NB4 (cell line): Measurements from ENCODE around the gene DCD.

Experiments
- DNase-seq: peaks from one replicate; pipeline ENCODE4 v3.0.0; 2010; ENCODE audit warnings: low read depth
- H3K4me3 ChIP-seq: one replicate; pipeline ENCODE4 v1.5.1; 2011; ENCODE audit warnings: mild to moderate bottlenecking, low read depth, low read length, moderate library complexity
- MAX ChIP-seq: IDR thresholded peaks from 2 replicates; pipeline ENCODE4 v1.6.1; 2011; ENCODE audit warnings: low read depth, low read length
- MYC ChIP-seq: IDR thresholded peaks from 2 replicates; pipeline ENCODE4 v1.6.1; 2011; ENCODE audit warnings: low read depth, low read length
- POLR2A ChIP-seq: IDR thresholded peaks from 2 replicates; pipeline ENCODE4 v1.6.1; 2011; ENCODE audit warnings: mild to moderate bottlenecking; ENCODE audit not compliant: insufficient read length; ENCODE audit errors: extremely low read depth
- TF ChIP-seq, protein P1 (sequence below): IDR thresholded peaks from one replicate; pipeline ENCODE4 v1.5.1; 2012; ENCODE audit warnings: low read depth, low read length

Gene DCD

DNA sequence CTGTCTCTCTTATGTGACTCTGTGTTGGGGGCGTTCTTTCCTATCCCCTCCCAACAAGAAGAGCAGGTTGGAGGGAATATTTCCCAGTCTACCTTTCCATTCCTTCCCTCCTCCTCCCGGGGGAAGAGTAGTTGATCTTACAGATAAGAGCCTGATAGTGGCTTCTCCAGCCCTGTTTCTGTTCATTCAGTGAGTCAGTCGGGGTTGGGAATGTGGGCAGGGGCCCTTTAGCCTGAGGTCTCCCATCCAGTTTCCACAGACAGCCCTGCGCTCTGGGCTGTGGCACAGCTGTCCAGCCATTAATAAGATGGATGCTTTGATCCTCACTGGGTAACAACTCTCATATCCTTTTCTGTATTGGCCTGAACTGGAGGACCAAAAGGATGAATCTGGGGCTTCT, 41.6 kb downstream of the DCD start:
- DNase-seq = no peak
- TF ChIP-seq, protein P1, sequence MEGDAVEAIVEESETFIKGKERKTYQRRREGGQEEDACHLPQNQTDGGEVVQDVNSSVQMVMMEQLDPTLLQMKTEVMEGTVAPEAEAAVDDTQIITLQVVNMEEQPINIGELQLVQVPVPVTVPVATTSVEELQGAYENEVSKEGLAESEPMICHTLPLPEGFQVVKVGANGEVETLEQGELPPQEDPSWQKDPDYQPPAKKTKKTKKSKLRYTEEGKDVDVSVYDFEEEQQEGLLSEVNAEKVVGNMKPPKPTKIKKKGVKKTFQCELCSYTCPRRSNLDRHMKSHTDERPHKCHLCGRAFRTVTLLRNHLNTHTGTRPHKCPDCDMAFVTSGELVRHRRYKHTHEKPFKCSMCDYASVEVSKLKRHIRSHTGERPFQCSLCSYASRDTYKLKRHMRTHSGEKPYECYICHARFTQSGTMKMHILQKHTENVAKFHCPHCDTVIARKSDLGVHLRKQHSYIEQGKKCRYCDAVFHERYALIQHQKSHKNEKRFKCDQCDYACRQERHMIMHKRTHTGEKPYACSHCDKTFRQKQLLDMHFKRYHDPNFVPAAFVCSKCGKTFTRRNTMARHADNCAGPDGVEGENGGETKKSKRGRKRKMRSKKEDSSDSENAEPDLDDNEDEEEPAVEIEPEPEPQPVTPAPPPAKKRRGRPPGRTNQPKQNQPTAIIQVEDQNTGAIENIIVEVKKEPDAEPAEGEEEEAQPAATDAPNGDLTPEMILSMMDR = no peak
- no peak for TF ChIP-seq MYC
- TF ChIP-seq MAX = no peak
- no peak overlapping the region for H3K4me3 ChIP-seq

- no peak for DNase-seq
- H3K4me3 ChIP-seq = no peak overlapping the region
- no peak for TF ChIP-seq MYC
- no peak for TF ChIP-seq MAX
Observed at GRCh38 chr12:54605138-54605970, 42.8 kb downstream of the DCD start.

GRCh38 chr12:54604436-54604835, 43.7 kb downstream of the DCD start:
- DNase-seq = no peak

GRCh38 chr12:54603872-54604271, 44.3 kb downstream of the DCD start:
- DNase-seq = no peak
- no peak overlapping the region for H3K4me3 ChIP-seq
- TF ChIP-seq MYC (no peak), MAX (no peak)
- TF ChIP-seq, protein P1 = no peak

More at GRCh38 chr12:54604436-54604835, 43.7 kb downstream of the DCD start:
- TF ChIP-seq MYC (no peak), MAX (no peak)
- H3K4me3 ChIP-seq = no peak overlapping the region

- no peak for TF ChIP-seq POLR2A
- TF ChIP-seq, protein P1 = peak; percentile 93
- DNase-seq = peak; percentile 80
- no peak overlapping the region for H3K4me3 ChIP-seq
Observed at GRCh38 chr12:54603173-54603814, 44.9 kb downstream of the DCD start.

- no peak overlapping the region for H3K4me3 ChIP-seq
- TF ChIP-seq POLR2A = no peak
- no peak for TF ChIP-seq MAX
- TF ChIP-seq, protein P1 = no peak
- no peak for TF ChIP-seq MYC
- no peak for DNase-seq
Observed at GRCh38 chr12:54602661-54603060, 45.5 kb downstream of the DCD start.

DNA sequence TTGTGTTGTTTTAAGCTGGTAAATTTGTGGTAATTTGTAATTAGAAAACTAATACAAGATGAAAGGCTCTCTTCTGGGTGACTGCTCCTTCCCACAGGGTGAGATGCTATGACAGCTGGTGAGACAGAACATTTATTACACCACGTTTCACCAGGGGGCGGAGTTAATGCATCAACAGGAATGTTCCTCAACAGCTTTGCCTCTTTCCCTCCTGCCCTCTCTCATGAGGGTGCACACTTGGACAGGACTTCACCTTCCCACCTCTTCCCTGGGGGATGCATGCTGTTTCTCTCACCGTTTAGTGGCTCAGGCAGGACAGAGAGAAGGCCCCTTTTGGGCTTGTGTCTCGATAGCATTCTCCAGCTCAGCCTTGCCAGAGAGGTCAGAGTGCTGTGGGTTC, 46.3 kb downstream of the DCD start:
- DNase-seq = peak; percentile 31
- TF ChIP-seq MYC = no peak
- TF ChIP-seq, protein P1 = no peak
- no peak for TF ChIP-seq POLR2A
- TF ChIP-seq MAX = no peak
- H3K4me3 ChIP-seq = no peak overlapping the region
